Measurements from ENCODE around the gene DUSP5. TPM values are rescaled to one million over a fixed set of nuclear protein-coding genes. Genes with fewer than 3 reads are reported as not detected.

The DUSP5 gene
- polyA plus RNA-seq, 3 donors: 2.0 to 65.3 (median 3.9) TPM

DNA sequence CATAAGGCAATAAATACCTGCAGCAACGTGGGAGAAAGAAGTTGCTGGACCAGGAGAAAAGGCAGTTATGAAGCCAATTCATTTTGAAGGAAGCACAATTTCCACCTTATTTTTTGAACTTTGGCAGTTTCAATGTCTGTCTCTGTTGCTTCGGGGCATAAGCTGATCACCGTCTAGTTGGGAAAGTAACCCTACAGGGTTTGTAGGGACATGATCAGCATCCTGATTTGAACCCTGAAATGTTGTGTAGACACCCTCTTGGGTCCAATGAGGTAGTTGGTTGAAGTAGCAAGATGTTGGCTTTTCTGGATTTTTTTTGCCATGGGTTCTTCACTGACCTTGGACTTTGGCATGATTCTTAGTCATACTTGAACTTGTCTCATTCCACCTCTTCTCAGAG, 13.0 kb downstream of the DUSP5 start:
- Mint-ChIP-seq H3K9me3 (peaks cover 0 to 7% (median 0%) of the 10 kb centered on the region in 7 donors), H3K4me1 (peaks cover 28% of the 10 kb centered on the region), H3K27me3 (ENCODE audit: low read depth in 3 of 3) (peaks cover 5 to 7% (median 6%) of the 10 kb centered on the region in 3 donors), H3K4me3 (no peak overlapping the region), H3K36me3 (peaks cover 40 to 62% of the 10 kb centered on the region in 2 donors), H3K27ac (no peak overlapping the region)
- H3K4me2 ChIP-seq (replicated peaks; ENCODE audit: extremely low read depth, low read length, poor library complexity, severe bottlenecking): no peak overlapping the region
- peaks cover under 1% of the 10 kb centered on the region for H4K20me1 ChIP-seq (ENCODE audit: insufficient read depth, low read length)
- H3K79me2 ChIP-seq (ENCODE audit: insufficient read depth, low read length): no peaks in the 10 kb centered on the region
- no peak overlapping the region for H3K9ac ChIP-seq (ENCODE audit: insufficient read depth, low read length, poor library complexity, severe bottlenecking)
- intact Hi-C loops (cut with micrococcal nuclease): no loop called here
- no peak overlapping the region for H2AFZ ChIP-seq (ENCODE audit: insufficient read depth, low read depth, low read length, poor library complexity, severe bottlenecking)
- peaks cover 8 to 13% of the 10 kb centered on the region in 2 donors for H3K4me1 ChIP-seq (ENCODE audit: control insufficient read depth in 1 of 2, insufficient read depth in 2 of 2, low read length in 2 of 2)
- H3K27me3 ChIP-seq (ENCODE audit: control insufficient read depth in 2 of 2, insufficient read depth in 2 of 2, low read length in 2 of 2): no peaks in the 10 kb centered on the region
- no peaks in the 10 kb centered on the region for H3K9me3 ChIP-seq (replicated peaks in 1 of 2; ENCODE audit: control insufficient read depth in 1 of 2, insufficient read depth in 1 of 2, low read length in 2 of 2)
- TF ChIP-seq, protein P1, sequence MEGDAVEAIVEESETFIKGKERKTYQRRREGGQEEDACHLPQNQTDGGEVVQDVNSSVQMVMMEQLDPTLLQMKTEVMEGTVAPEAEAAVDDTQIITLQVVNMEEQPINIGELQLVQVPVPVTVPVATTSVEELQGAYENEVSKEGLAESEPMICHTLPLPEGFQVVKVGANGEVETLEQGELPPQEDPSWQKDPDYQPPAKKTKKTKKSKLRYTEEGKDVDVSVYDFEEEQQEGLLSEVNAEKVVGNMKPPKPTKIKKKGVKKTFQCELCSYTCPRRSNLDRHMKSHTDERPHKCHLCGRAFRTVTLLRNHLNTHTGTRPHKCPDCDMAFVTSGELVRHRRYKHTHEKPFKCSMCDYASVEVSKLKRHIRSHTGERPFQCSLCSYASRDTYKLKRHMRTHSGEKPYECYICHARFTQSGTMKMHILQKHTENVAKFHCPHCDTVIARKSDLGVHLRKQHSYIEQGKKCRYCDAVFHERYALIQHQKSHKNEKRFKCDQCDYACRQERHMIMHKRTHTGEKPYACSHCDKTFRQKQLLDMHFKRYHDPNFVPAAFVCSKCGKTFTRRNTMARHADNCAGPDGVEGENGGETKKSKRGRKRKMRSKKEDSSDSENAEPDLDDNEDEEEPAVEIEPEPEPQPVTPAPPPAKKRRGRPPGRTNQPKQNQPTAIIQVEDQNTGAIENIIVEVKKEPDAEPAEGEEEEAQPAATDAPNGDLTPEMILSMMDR (IDR thresholded peaks at IDR 0.05): no peak
- no peak for DNase-seq
- H3K27ac ChIP-seq (ENCODE audit: low read depth in 1 of 2, low read length in 2 of 2): no peak overlapping the region
- WGBS (ENCODE audit: insufficient coverage): 83% methylated on average over 1 of the region's 3 CpGs
- H3K4me3 ChIP-seq (replicated peaks in 1 of 3; ENCODE audit: low read depth in 2 of 3, low read length in 3 of 3): no peak overlapping the region
- H3K36me3 ChIP-seq (replicated peaks in 1 of 2; ENCODE audit: control insufficient read depth in 1 of 2, insufficient read depth in 2 of 2, low read length in 2 of 2): peaks cover 0 to 31% of the 10 kb centered on the region in 2 donors

DNA sequence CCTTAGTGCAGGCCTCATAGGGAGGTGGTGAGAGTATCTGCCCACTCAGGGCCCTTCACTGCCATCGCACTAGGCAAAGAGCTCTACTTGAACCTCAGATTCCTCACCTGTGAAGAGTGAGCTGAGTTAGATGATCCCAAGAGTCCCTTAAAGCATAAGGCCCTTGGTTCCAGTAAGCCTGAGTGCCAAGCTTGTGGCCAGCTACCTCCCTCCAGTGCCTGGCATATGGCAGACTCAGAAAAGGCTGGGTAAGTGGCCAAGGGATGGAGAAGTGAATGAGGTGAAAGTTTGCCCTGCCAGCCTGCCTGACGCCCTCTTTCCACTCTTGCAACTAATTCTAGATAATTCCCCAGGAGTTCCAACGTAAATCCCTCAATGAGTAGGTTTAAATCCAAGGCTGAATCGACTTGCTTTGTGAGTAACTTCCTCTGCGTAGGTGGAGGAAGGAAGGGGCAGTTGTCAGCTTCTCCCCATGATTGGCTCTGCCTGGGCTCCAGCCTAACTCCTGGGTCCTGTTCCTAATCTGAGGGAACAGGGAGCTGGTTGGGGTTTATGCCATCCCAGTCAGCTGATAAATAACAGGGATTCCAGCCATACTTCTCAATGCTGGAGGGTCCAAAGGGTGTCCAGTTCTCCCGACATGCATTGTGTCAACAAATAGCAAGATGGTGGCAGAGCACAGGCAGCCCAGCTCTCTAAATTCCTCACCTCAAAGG, 14.2 kb downstream of the DUSP5 start:
- no peaks in the 10 kb centered on the region for H3K79me2 ChIP-seq (ENCODE audit: insufficient read depth, low read length)
- Mint-ChIP-seq H3K27me3 (ENCODE audit: low read depth in 3 of 3) (peaks cover 5 to 6% (median 6%) of the 10 kb centered on the region in 3 donors), H3K4me3 (no peak overlapping the region), H3K9me3 (peaks cover 0 to 7% (median 0%) of the 10 kb centered on the region in 7 donors), H3K36me3 (peaks cover 32 to 50% of the 10 kb centered on the region in 2 donors), H3K27ac (no peak overlapping the region), H3K4me1 (peaks cover 21% of the 10 kb centered on the region)
- peaks cover 0 to 29% of the 10 kb centered on the region in 2 donors for H3K36me3 ChIP-seq (replicated peaks in 1 of 2; ENCODE audit: control insufficient read depth in 1 of 2, insufficient read depth in 2 of 2, low read length in 2 of 2)
- WGBS (ENCODE audit: insufficient coverage): 76% methylated on average over 3 of the region's 6 CpGs
- no peak overlapping the region for H3K4me3 ChIP-seq (replicated peaks in 1 of 3; ENCODE audit: low read depth in 2 of 3, low read length in 3 of 3)
- H3K27me3 ChIP-seq (ENCODE audit: control insufficient read depth in 2 of 2, insufficient read depth in 2 of 2, low read length in 2 of 2): no peaks in the 10 kb centered on the region
- intact Hi-C loops (cut with micrococcal nuclease): no loop called here
- H3K9me3 ChIP-seq (replicated peaks in 1 of 2; ENCODE audit: control insufficient read depth in 1 of 2, insufficient read depth in 1 of 2, low read length in 2 of 2): no peaks in the 10 kb centered on the region
- H3K27ac ChIP-seq (ENCODE audit: low read depth in 1 of 2, low read length in 2 of 2): no peak overlapping the region
- peaks cover 8 to 11% of the 10 kb centered on the region in 2 donors for H3K4me1 ChIP-seq (ENCODE audit: control insufficient read depth in 1 of 2, insufficient read depth in 2 of 2, low read length in 2 of 2)
- no peak overlapping the region for H2AFZ ChIP-seq (ENCODE audit: insufficient read depth, low read depth, low read length, poor library complexity, severe bottlenecking)
- H4K20me1 ChIP-seq (ENCODE audit: insufficient read depth, low read length): no peaks in the 10 kb centered on the region
- TF ChIP-seq, protein P1 (IDR thresholded peaks at IDR 0.05): no peak
- H3K4me2 ChIP-seq (replicated peaks; ENCODE audit: extremely low read depth, low read length, poor library complexity, severe bottlenecking): no peak overlapping the region
- DNase-seq: no peak
- H3K9ac ChIP-seq (ENCODE audit: insufficient read depth, low read length, poor library complexity, severe bottlenecking): no peak overlapping the region
